KOPT-K1 (cell line): ENCODE data around the gene NRSN1.
"Not testable (repeated sequence)": the region's sequence is repeated elsewhere in the genome, so short reads cannot be mapped to it uniquely, and the experiment has no call there.

Source experiments
- H3K27ac ChIP-seq: fragments of 200-600 bp; sonication (generic); 2 replicates; pipeline ENCODE4 v1.5.1; 2016; ENCODE audit warnings: antibody characterized with exemption, mild to moderate bottlenecking, low read depth, low read length; ENCODE audit not compliant: poor library complexity, severe bottlenecking
- H3K36me3 ChIP-seq: fragments of 200-600 bp; sonication (generic); 2 replicates; pipeline ENCODE4 v1.5.1; 2017; ENCODE audit warnings: antibody characterized with exemption, mild to moderate bottlenecking, low read length, moderate library complexity; ENCODE audit not compliant: insufficient read depth
- H3K9me3 ChIP-seq: fragments of 200-600 bp; sonication (generic); 2 replicates; pipeline ENCODE4 v1.5.1; 2017; ENCODE audit warnings: antibody characterized with exemption, low read length, mild to moderate bottlenecking; ENCODE audit not compliant: insufficient read depth, poor library complexity, severe bottlenecking

NRSN1 gene

GRCh38 chr6:24117021-24117420, 9.0 kb upstream of the NRSN1 start:
- Histone ChIP-seq H3K9me3 (no peaks in the 10 kb centered on the region), H3K36me3 (no peaks in the 10 kb centered on the region)

GRCh38 chr6:24122139-24122538, 3.9 kb upstream of the NRSN1 start:
- H3K9me3 ChIP-seq = no peaks in the 10 kb centered on the region
- H3K27ac ChIP-seq = no peak overlapping the region
- H3K36me3 ChIP-seq = no peaks in the 10 kb centered on the region

More at GRCh38 chr6:24117021-24117420, 9.0 kb upstream of the NRSN1 start:
- no peak overlapping the region for H3K27ac ChIP-seq

DNA sequence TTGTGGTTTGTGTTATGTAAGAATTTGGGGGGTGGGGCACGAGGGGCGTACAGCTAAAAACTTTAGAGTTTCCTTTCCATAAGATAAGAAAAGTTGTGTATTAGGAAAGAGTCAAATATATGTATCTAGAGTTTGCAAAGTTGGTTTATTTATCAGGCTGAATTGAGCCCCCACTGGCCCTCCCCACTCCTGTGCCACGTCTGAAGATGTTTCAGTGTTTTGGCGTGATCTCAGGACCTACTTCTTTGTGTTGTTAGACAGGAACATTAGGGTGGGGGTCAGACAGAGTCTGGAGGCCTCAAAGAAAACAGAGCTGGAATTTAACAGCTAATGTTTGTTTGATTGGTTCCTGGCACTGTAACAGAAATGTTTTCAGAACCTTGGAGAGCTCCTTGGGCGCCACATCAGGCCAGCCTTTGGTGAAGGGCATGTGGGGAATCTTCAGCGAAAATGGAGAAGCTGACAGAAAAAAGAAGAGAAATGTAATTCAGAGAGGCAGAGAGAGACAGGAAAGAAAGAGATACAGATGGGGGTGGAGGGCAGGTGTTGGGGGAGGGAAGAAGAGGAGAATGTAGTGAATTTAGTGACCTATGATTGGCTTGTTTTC, 674 bp downstream of the NRSN1 start:
- Histone ChIP-seq H3K9me3 (no peaks in the 10 kb centered on the region), H3K27ac (no peak overlapping the region), H3K36me3 (no peaks in the 10 kb centered on the region)

GRCh38 chr6:24127316-24127715, 1.3 kb downstream of the NRSN1 start:
- H3K9me3 ChIP-seq = no peaks in the 10 kb centered on the region
- H3K36me3 ChIP-seq = no peaks in the 10 kb centered on the region
- H3K27ac ChIP-seq = no peak overlapping the region

DNA sequence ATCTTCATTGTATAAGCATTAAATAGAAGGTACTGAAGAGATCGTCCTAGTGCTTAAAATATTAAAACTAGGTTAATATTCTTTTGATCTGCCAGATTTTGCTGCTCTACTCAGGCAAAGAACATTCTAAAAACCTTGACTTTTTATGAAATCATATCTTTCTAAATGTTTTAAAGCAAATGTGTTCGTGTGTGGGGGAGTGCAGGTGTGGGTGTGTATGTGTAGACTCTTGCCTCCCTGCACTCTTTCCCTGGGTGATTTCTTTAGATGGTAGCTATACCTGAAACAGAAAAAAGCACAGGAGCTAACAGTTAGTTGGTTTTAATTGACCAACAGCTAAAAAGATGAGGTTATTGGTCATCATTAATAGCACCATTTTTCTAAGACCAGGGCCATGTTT, 5.7 kb downstream of the NRSN1 start:
- no peaks in the 10 kb centered on the region for H3K36me3 ChIP-seq
- no peak overlapping the region for H3K27ac ChIP-seq
- no peaks in the 10 kb centered on the region for H3K9me3 ChIP-seq

DNA sequence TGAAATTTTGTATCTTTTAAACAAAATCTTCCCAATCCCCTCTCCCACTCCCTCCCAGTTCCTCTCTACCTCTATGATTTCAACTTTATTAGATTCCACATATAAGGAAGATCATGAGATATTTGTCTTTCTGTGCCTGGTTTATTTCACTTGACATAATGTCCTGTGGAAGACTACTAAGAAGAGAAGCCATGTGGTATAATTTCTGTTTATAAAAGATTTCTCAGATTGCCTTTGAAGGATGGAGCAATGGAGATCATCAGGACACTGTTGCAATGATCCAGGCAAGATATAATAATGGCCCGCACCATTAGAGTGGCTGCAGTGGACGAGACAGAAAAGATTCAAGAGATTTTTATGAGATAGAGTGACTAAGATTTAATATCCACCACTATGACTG, 13.1 kb downstream of the NRSN1 start:
- H3K9me3 ChIP-seq = no peaks in the 10 kb centered on the region
- no peaks in the 10 kb centered on the region for H3K36me3 ChIP-seq
- no peak overlapping the region for H3K27ac ChIP-seq

GRCh38 chr6:24139639-24140038, 13.6 kb downstream of the NRSN1 start:
- Histone ChIP-seq H3K9me3 (no peaks in the 10 kb centered on the region), H3K36me3 (no peaks in the 10 kb centered on the region), H3K27ac (no peak overlapping the region)

DNA sequence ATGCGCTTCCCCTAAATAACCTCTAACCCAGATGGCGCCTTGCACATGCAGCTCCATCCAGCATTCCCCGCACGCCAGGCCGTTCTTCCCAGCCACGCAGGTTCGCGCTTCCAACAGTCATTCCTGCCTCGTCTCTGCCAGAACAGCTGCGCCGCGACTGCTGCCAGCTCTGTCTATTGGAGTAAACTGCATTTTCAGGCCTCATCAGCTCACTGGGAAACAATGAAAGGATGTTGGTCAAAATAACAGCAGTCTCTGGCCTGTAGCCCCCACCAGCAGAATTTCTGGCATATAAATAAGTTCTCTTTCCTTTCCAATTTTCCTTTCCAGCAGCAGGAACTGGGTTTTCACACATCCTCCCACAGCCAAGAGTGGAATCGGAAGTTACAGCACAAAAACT, 14.6 kb downstream of the NRSN1 start:
- H3K9me3 ChIP-seq = no peaks in the 10 kb centered on the region
- no peaks in the 10 kb centered on the region for H3K36me3 ChIP-seq
- no peak overlapping the region for H3K27ac ChIP-seq

GRCh38 chr6:24142733-24143132, 16.7 kb downstream of the NRSN1 start:
- H3K9me3 ChIP-seq, H3K36me3 ChIP-seq, H3K27ac ChIP-seq: not testable (repeated sequence)

- Histone ChIP-seq H3K9me3 (no peaks in the 10 kb centered on the region), H3K27ac (no peak overlapping the region), H3K36me3 (no peaks in the 10 kb centered on the region)
These were observed 19.7 kb downstream of the NRSN1 start for GRCh38 chr6:24145690-24146131.

- no peaks in the 10 kb centered on the region for H3K9me3 ChIP-seq
- no peaks in the 10 kb centered on the region for H3K36me3 ChIP-seq
- H3K27ac ChIP-seq = no peak overlapping the region
These were observed 20.9 kb downstream of the NRSN1 start for GRCh38 chr6:24146871-24147270.

DNA sequence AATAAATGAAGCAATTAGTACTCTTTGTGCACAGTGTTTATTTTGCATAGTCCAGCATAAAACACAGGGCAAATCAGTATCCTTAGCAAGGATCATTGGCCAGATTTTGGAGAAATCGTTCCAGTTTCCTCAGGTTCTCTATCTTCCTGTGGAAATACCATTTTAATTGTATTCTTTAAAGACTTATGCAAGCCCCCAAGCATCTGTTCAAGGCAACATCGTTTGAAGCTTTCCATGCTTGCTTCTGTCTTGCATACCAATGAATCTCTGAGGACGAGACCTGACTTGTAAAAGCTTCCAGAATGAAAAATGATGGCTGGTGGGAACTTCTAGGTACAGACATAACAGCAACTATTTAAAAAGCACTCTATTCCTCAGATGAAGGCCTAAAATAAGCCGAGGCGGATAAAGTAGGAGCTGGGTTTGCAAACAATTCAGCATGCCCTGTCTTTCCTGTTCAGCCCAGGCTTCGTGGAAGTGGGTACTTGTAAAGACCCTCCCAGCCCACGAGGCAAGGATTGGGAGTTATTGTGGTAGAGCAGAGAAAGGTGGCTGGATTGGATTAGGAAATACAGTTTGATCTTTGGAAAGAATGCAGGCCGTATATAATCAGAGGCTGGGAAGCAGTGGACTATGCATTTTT, 21.6 kb downstream of the NRSN1 start:
- Histone ChIP-seq H3K9me3 (no peaks in the 10 kb centered on the region), H3K27ac (no peak overlapping the region), H3K36me3 (no peaks in the 10 kb centered on the region)

DNA sequence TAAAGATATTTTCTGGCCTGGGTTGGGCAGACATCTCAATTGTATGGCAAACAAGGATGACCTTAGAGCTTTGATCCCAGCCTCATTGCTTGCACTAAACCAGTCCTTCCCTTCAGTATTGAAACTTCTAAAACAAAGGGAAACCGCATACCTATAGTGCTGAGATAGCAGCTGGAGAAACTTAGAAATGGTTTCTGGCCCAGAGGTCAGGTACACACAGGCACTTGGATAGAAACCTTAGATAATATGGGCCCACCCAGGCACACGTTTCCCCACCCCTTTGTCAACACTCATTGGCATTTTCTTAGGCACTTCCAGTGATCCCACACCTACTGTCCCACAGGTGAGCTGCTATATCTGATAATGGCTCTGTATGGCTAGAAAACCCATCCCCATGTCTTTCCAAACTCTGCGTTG, 22.1 kb downstream of the NRSN1 start:
- Histone ChIP-seq H3K36me3 (no peaks in the 10 kb centered on the region), H3K9me3 (no peaks in the 10 kb centered on the region), H3K27ac (no peak overlapping the region)

GRCh38 chr6:24148684-24149083, 22.7 kb downstream of the NRSN1 start:
- no peaks in the 10 kb centered on the region for H3K9me3 ChIP-seq
- H3K27ac ChIP-seq = no peak overlapping the region
- H3K36me3 ChIP-seq = no peaks in the 10 kb centered on the region

GRCh38 chr6:24149296-24149695, 23.3 kb downstream of the NRSN1 start:
- Histone ChIP-seq H3K27ac (no peak overlapping the region), H3K9me3 (no peaks in the 10 kb centered on the region), H3K36me3 (no peaks in the 10 kb centered on the region)

GRCh38 chr6:24149836-24150235, 23.8 kb downstream of the NRSN1 start:
- H3K27ac ChIP-seq = no peak overlapping the region
- no peaks in the 10 kb centered on the region for H3K36me3 ChIP-seq
- H3K9me3 ChIP-seq = no peaks in the 10 kb centered on the region
